ENCODE results near the gene DBNL.

The DBNL gene

GRCh38 chr7:44081266-44081748 is 36.8 kb downstream of the DBNL start:
- no peaks in the 10 kb centered on the region for H3K9me2 ChIP-seq (replicated peaks; ENCODE audit: control insufficient read depth, low read length)
- peak overlapping the region; percentile 90 for H3K27ac ChIP-seq (ENCODE audit: low read depth, low read length)
- H3K36me3 ChIP-seq (ENCODE audit: control insufficient read depth, low read length) = peaks cover 55% of the 10 kb centered on the region
- H3K9me3 ChIP-seq (ENCODE audit: control insufficient read depth, insufficient read depth, low read length) = no peaks in the 10 kb centered on the region
- H3K4me2 ChIP-seq (ENCODE audit: low read length) = peak overlapping the region; percentile 97
- peaks cover 26% of the 10 kb centered on the region for H3K79me2 ChIP-seq (ENCODE audit: control insufficient read depth, low read length)
- H3K4me3 ChIP-seq (ENCODE audit: low read length) = peak overlapping the region; percentile 99
- no peaks in the 10 kb centered on the region for H3K27me3 ChIP-seq (ENCODE audit: control insufficient read depth, low read length)
- TF ChIP-seq EZH2phosphoT487 (IDR thresholded peaks at IDR 0.05; ENCODE audit: borderline replicate concordance, low read length) = no peak
- TF ChIP-seq, protein P1, sequence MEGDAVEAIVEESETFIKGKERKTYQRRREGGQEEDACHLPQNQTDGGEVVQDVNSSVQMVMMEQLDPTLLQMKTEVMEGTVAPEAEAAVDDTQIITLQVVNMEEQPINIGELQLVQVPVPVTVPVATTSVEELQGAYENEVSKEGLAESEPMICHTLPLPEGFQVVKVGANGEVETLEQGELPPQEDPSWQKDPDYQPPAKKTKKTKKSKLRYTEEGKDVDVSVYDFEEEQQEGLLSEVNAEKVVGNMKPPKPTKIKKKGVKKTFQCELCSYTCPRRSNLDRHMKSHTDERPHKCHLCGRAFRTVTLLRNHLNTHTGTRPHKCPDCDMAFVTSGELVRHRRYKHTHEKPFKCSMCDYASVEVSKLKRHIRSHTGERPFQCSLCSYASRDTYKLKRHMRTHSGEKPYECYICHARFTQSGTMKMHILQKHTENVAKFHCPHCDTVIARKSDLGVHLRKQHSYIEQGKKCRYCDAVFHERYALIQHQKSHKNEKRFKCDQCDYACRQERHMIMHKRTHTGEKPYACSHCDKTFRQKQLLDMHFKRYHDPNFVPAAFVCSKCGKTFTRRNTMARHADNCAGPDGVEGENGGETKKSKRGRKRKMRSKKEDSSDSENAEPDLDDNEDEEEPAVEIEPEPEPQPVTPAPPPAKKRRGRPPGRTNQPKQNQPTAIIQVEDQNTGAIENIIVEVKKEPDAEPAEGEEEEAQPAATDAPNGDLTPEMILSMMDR (IDR thresholded peaks at IDR 0.05; ENCODE audit: low read depth, low read length, poor library complexity, severe bottlenecking) = peak; percentile 29
- peaks cover 37% of the 10 kb centered on the region for H3K4me1 ChIP-seq (ENCODE audit: control insufficient read depth, low read length)
- H3F3A ChIP-seq (ENCODE audit: control insufficient read depth, insufficient read depth) = peaks cover 6% of the 10 kb centered on the region; the same call in 1 of the 2 replicates
- H4K20me1 ChIP-seq (ENCODE audit: control insufficient read depth, insufficient read depth, low read depth, low read length) = no peaks in the 10 kb centered on the region

GRCh38 chr7:44082541-44083207 is 38.2 kb downstream of the DBNL start:
- peaks cover 6% of the 10 kb centered on the region; the same call in 1 of the 2 replicates for H3F3A ChIP-seq (ENCODE audit: control insufficient read depth, insufficient read depth)
- H3K4me1 ChIP-seq (ENCODE audit: control insufficient read depth, low read length) = peaks cover 37% of the 10 kb centered on the region
- no peaks in the 10 kb centered on the region for H4K20me1 ChIP-seq (ENCODE audit: control insufficient read depth, insufficient read depth, low read depth, low read length)
- no peaks in the 10 kb centered on the region for H3K27me3 ChIP-seq (ENCODE audit: control insufficient read depth, low read length)
- H3K79me2 ChIP-seq (ENCODE audit: control insufficient read depth, low read length) = peaks cover 26% of the 10 kb centered on the region
- peak overlapping the region; percentile 84 for H3K4me3 ChIP-seq (ENCODE audit: low read length)
- H3K36me3 ChIP-seq (ENCODE audit: control insufficient read depth, low read length) = peaks cover 41% of the 10 kb centered on the region
- H3K27ac ChIP-seq (ENCODE audit: low read depth, low read length) = 0 out of 2 replicates have a peak overlapping the region, but pooled peaks have one; percentile 30
- no peak for TF ChIP-seq EZH2phosphoT487 (IDR thresholded peaks at IDR 0.05; ENCODE audit: borderline replicate concordance, low read length)
- TF ChIP-seq, protein P1 (IDR thresholded peaks at IDR 0.05; ENCODE audit: low read depth, low read length, poor library complexity, severe bottlenecking) = no peak
- H3K4me2 ChIP-seq (ENCODE audit: low read length) = peak overlapping the region; percentile 91
- H3K9me2 ChIP-seq (replicated peaks; ENCODE audit: control insufficient read depth, low read length) = no peaks in the 10 kb centered on the region
- H3K9me3 ChIP-seq (ENCODE audit: control insufficient read depth, insufficient read depth, low read length) = no peaks in the 10 kb centered on the region

- Histone ChIP-seq H3K4me1 (ENCODE audit: control insufficient read depth, low read length) (peaks cover 32% of the 10 kb centered on the region), H3K79me2 (ENCODE audit: control insufficient read depth, low read length) (peaks cover 26% of the 10 kb centered on the region), H3K9me2 (replicated peaks; ENCODE audit: control insufficient read depth, low read length) (no peaks in the 10 kb centered on the region), H3K4me2 (ENCODE audit: low read length) (no peak overlapping the region), H3K4me3 (ENCODE audit: low read length) (no peak overlapping the region), H3K27ac (ENCODE audit: low read depth, low read length) (no peak overlapping the region), H3K36me3 (ENCODE audit: control insufficient read depth, low read length) (peaks cover 30% of the 10 kb centered on the region), H4K20me1 (ENCODE audit: control insufficient read depth, insufficient read depth, low read depth, low read length) (no peaks in the 10 kb centered on the region), H3K27me3 (ENCODE audit: control insufficient read depth, low read length) (no peaks in the 10 kb centered on the region), H3F3A (ENCODE audit: control insufficient read depth, insufficient read depth) (peaks cover 6% of the 10 kb centered on the region; the same call in 1 of the 2 replicates), H3K9me3 (ENCODE audit: control insufficient read depth, insufficient read depth, low read length) (no peaks in the 10 kb centered on the region)
- no peak for TF ChIP-seq EZH2phosphoT487 (IDR thresholded peaks at IDR 0.05; ENCODE audit: borderline replicate concordance, low read length)
- TF ChIP-seq, protein P1 (IDR thresholded peaks at IDR 0.05; ENCODE audit: low read depth, low read length, poor library complexity, severe bottlenecking) = no peak
Observed at GRCh38 chr7:44083796-44084195, 39.3 kb downstream of the DBNL start.
